ENCODE data around the gene COX10.

DNA sequence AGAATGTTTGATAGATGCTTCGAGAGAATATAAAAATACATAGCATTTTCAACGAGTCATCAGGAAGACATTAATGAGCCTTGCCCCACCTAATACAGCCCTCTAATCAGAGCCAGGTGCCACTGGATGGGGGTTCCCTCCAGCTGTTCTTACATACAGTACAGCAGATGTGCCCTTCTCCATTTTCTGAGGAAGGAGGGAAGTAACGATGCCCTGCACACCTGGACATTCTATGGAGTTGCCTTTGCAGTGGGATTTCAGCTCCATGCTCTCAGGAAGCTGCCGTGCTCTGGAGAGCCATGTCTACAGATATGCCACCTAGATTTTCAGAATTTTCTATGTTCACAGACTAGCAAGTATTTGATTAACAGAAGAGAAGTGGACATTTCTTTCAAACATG, 131.1 kb downstream of the COX10 start:
- TF ChIP-seq, protein P1, sequence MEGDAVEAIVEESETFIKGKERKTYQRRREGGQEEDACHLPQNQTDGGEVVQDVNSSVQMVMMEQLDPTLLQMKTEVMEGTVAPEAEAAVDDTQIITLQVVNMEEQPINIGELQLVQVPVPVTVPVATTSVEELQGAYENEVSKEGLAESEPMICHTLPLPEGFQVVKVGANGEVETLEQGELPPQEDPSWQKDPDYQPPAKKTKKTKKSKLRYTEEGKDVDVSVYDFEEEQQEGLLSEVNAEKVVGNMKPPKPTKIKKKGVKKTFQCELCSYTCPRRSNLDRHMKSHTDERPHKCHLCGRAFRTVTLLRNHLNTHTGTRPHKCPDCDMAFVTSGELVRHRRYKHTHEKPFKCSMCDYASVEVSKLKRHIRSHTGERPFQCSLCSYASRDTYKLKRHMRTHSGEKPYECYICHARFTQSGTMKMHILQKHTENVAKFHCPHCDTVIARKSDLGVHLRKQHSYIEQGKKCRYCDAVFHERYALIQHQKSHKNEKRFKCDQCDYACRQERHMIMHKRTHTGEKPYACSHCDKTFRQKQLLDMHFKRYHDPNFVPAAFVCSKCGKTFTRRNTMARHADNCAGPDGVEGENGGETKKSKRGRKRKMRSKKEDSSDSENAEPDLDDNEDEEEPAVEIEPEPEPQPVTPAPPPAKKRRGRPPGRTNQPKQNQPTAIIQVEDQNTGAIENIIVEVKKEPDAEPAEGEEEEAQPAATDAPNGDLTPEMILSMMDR (IDR thresholded peaks at IDR 0.05), result no peak
- TF ChIP-seq POLR2A (IDR thresholded peaks at IDR 0.05), result no peak
